ENCODE data around the gene PEF1.

The PEF1 gene

DNA sequence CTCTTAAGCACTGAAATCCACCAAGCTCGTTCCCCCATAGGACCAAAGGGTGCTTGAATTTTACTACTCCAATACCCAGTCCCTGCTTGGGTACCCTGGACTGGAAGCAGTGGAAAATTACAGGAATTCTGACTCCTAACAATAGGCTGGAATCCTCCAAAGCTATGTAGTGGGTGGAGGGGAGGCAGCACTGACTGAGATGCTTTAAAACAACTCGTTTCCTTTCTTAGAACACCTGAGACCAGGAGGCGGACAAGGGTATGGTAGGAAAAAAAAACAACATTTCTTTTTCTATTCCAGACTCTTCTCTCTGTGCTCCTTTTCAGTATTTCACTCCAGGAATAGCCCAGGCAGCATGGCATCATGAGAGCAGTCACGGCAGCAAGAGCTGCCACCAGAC, 2.3 kb downstream of the PEF1 start:
- TF ChIP-seq, protein P1, sequence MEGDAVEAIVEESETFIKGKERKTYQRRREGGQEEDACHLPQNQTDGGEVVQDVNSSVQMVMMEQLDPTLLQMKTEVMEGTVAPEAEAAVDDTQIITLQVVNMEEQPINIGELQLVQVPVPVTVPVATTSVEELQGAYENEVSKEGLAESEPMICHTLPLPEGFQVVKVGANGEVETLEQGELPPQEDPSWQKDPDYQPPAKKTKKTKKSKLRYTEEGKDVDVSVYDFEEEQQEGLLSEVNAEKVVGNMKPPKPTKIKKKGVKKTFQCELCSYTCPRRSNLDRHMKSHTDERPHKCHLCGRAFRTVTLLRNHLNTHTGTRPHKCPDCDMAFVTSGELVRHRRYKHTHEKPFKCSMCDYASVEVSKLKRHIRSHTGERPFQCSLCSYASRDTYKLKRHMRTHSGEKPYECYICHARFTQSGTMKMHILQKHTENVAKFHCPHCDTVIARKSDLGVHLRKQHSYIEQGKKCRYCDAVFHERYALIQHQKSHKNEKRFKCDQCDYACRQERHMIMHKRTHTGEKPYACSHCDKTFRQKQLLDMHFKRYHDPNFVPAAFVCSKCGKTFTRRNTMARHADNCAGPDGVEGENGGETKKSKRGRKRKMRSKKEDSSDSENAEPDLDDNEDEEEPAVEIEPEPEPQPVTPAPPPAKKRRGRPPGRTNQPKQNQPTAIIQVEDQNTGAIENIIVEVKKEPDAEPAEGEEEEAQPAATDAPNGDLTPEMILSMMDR (conservative IDR thresholded peaks at IDR 0.05; ENCODE audit: control insufficient read depth, insufficient read depth, low read depth, low read length) = no peak
- no peak for DNase-seq (ENCODE audit: low read depth)
- no peak overlapping the region for H3K4me3 ChIP-seq (ENCODE audit: control insufficient read depth, low read depth, low read length)

DNA sequence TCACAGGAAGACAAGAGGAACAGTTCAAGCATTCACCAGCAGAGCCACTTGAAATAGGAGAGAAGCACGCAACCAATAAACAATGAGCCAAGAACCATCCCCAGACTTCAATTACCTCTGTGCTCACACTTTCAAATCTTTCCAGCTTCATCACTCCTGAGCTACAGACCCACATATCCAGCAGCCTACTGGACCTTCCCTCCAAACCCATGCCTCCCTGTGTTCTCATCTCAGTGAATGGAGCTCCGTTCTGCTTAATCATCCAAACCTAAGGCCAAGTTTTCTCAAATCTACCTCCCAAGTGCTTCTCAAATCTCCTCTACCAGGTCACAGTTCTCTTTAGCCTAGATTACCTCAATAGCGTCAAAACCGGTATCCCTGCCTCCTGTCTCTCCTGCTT, 3.7 kb downstream of the PEF1 start:
- DNase-seq (ENCODE audit: low read depth) = no peak
- no peak overlapping the region for H3K4me3 ChIP-seq (ENCODE audit: control insufficient read depth, low read depth, low read length)
- TF ChIP-seq, protein P1 (conservative IDR thresholded peaks at IDR 0.05; ENCODE audit: control insufficient read depth, insufficient read depth, low read depth, low read length) = no peak

DNA sequence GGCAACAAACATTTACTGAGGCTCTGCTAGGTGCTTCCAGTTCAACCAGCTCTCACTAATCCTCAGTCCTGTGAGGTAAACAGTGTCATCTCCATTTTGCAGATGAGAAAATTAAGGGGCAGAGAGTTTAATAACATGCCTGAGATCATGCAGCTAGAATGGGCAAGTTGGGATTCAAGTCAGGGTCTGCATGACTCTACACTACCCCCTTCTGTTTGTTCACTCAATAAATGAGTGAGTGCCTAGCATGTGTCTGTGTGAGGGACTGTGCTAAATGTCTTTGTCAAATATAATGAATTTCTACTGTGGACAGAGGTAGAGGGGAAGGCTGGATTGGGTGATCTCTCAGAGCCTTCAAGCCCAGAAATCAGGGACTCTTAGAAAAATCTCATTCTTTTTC, 4.5 kb downstream of the PEF1 start:
- H3K4me3 ChIP-seq (ENCODE audit: control insufficient read depth, low read depth, low read length) = no peak overlapping the region
- TF ChIP-seq, protein P1 (conservative IDR thresholded peaks at IDR 0.05; ENCODE audit: control insufficient read depth, insufficient read depth, low read depth, low read length) = peak; percentile 6
- DNase-seq (ENCODE audit: low read depth) = no peak

DNA sequence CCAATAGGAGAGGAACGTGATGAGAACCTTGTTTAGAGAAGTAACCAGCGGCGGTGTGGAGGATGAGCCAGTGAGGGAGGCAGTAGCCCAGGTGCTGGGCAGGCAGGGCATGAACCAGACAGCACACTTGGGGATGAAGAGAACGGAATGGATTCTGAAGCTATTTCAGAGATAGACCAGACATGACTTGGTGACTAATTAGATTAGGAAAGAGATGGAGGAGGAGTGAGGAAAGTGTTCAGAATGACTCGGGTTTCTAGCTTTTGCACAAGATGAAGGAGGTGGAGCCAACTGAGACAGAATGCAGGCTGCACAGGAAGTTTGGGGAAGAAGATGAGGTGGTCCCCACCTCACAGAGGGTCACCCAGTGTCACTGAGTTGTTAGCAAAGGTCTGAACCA, 5.1 kb downstream of the PEF1 start:
- TF ChIP-seq, protein P1 (conservative IDR thresholded peaks at IDR 0.05; ENCODE audit: control insufficient read depth, insufficient read depth, low read depth, low read length) = no peak
- no peak overlapping the region for H3K4me3 ChIP-seq (ENCODE audit: control insufficient read depth, low read depth, low read length)
- DNase-seq (ENCODE audit: low read depth) = peak; percentile 83

DNA sequence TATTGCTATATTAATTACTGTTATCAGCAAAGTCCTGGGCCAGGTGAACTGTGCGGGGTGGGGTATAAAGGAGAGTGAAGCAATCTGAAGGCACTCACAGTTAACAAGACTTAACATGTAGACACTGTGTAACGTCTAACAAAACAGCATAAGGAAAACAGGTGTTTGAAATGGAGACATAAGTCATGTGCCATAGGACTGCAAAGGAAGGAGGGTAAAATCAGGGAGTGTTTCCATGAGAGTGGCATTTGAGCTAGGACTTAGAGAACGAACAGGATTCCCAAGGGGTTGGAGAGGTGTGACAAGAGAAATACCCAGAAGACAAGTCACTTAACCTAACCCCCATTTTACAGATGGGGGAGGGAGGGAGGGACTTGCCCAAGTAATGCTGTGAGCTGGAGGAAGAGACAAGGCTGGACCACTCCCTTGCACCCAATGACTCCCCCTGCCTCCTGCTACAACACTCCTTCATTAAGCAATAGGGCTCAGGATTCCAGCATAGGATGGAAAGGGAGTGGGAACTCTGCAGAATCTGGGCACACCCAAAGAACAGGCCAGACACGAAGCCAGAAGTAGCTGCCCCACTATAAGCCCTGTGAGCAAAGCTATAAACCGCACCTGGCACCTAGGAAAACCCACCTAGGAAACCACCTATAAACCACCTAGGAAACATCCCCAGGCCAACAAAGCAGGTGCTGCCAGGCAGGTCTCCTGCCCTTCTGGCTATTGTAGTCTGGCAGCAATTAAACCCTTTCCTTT, 6.6 kb downstream of the PEF1 start:
- TF ChIP-seq, protein P1 (conservative IDR thresholded peaks at IDR 0.05; ENCODE audit: control insufficient read depth, insufficient read depth, low read depth, low read length) = no peak
- no peak for DNase-seq (ENCODE audit: low read depth)

DNA sequence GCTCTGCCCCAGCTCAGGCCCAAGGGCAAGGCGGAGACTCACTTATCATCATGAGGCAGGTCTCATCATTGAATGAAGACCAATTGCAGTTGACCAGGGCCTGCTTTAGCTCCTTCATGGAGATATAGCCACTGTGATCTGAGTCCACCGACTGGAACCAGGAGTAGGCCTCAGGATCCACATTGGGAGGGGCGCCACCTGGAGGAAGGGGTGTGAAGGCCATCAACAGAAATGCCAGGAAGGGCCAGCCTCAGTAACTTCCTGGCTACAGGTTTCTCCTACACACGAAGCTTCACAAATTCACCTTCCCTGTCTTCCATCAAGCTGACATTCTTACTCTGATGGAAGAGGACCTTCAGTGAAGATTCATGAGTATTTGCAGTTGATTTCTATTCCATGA, 11.6 kb downstream of the PEF1 start:
- DNase-seq (ENCODE audit: low read depth) = no peak
- TF ChIP-seq, protein P1 (conservative IDR thresholded peaks at IDR 0.05; ENCODE audit: control insufficient read depth, insufficient read depth, low read depth, low read length) = peak; percentile 57
- no peak overlapping the region for H3K4me3 ChIP-seq (ENCODE audit: control insufficient read depth, low read depth, low read length)

More for the DNA sequence above, 6.6 kb downstream of the PEF1 start:
- no peak overlapping the region for H3K4me3 ChIP-seq (ENCODE audit: control insufficient read depth, low read depth, low read length)
